ENCODE results near the gene SPECC1L.

- TF ChIP-seq CTCF (IDR thresholded peaks at IDR 0.05) (no peak), POLR2A (IDR thresholded peaks at IDR 0.05) (no peak)
Observed at GRCh38 chr22:24329453-24329852, 58.8 kb downstream of the SPECC1L start.

Data from body of pancreas (tissue), 4 donors.